ENCODE measurements around the gene DOCK7. TPM values are rescaled to one million over a fixed set of nuclear protein-coding genes. Genes with fewer than 3 reads are reported as not detected.

The DOCK7 gene
- total and polyA plus RNA-seq, 4 donors: 5.6 to 35.1 (median 21.7) TPM

DNA sequence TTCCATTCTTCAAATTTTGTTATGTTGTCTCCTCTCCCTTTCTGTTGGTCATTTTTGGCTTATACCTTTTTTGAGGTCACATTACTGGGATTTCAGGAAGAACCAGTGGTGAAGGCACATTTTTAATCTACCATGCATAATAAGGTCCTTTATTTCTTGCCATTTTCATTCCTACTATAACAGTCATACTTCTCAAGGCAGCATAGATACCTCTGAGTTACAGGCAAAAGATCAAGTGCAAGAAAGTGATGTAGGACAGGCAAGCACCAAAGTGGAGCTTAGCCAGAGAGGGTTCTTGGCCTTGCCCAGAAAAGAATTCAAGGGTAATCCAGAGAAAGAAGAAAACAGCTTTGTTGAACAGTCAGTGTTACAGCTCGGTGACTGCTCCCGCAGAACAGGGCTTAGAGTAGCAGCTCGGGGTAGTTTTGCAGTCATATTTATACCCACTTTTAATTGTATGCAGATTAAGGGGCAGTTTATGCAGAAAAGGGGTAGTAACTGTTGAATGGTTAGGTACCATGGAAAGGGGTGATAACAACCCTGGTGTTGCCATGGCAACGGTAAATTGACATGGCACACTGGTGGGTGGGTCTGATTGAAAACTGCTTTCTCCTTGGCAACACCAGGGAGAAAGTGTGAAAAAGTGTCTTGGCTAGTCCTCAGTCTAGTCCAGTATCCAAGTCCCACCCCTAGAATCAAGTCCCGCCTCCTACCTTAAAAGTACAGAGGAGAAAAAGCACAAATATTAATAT, 39.6 kb upstream of the DOCK7 start:
- WGBS: 97% methylated on average over 5 of the region's 5 CpGs
- no peak overlapping the region for H3K4me3 ChIP-seq (ENCODE audit: low read depth in 1 of 3, low read length in 3 of 3)
- TF ChIP-seq GABPA (IDR thresholded peaks at IDR 0.05 in 1 of 2, conservative IDR thresholded peaks at IDR 0.05 in 1 of 2) (no peak), NR2F2 (IDR thresholded peaks at IDR 0.05) (no peak), FOXA1 (IDR thresholded peaks at IDR 0.05) (no peak), HNF4A (conservative IDR thresholded peaks at IDR 0.05) (no peak), HNF4G (IDR thresholded peaks at IDR 0.05) (no peak)
- TF ChIP-seq, protein P1, sequence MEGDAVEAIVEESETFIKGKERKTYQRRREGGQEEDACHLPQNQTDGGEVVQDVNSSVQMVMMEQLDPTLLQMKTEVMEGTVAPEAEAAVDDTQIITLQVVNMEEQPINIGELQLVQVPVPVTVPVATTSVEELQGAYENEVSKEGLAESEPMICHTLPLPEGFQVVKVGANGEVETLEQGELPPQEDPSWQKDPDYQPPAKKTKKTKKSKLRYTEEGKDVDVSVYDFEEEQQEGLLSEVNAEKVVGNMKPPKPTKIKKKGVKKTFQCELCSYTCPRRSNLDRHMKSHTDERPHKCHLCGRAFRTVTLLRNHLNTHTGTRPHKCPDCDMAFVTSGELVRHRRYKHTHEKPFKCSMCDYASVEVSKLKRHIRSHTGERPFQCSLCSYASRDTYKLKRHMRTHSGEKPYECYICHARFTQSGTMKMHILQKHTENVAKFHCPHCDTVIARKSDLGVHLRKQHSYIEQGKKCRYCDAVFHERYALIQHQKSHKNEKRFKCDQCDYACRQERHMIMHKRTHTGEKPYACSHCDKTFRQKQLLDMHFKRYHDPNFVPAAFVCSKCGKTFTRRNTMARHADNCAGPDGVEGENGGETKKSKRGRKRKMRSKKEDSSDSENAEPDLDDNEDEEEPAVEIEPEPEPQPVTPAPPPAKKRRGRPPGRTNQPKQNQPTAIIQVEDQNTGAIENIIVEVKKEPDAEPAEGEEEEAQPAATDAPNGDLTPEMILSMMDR (IDR thresholded peaks at IDR 0.05; ENCODE audit: low read depth, low read length, missing input control): no peak

DNA sequence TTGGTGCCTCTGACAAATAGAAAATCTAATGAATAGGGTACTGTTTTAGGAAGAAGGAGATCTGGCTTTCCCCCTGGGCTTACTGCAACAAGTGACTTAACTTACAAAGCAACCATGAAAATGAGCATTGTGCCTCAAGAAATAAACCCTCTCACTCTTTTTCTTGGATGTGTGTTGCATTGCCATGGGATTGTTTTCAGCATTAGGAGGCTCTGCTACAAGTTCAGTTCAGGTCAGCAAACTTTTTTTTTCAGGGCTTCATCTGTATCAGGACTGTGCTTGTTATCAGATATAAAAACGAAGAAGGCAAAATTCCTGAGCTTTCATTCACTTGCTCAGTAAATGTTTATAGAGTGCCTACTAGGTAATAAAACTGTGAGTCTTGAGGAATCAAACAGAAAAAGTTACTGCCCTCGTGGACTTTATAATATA, 37.8 kb upstream of the DOCK7 start:
- no peak overlapping the region for H3K27ac ChIP-seq (ENCODE audit: low read depth in 1 of 2, low read length in 2 of 2)
- H3K36me3 ChIP-seq (ENCODE audit: control insufficient read depth in 4 of 4, insufficient read depth in 3 of 4, low read depth in 1 of 4, low read length in 3 of 4): no peaks in the 10 kb centered on the region
- no peak overlapping the region for H3K4me3 ChIP-seq (ENCODE audit: low read depth in 1 of 3, low read length in 3 of 3)
- TF ChIP-seq HNF4A (conservative IDR thresholded peaks at IDR 0.05) (no peak), RXRA (IDR thresholded peaks at IDR 0.05) (no peak), YY1 (IDR thresholded peaks at IDR 0.05) (no peak), EGR1 (IDR thresholded peaks at IDR 0.05; ENCODE audit: low read depth in 2 of 2) (no peak), SP1 (IDR thresholded peaks at IDR 0.05) (no peak), FOXA2 (IDR thresholded peaks at IDR 0.05) (no peak), NR2F2 (IDR thresholded peaks at IDR 0.05) (no peak), RAD21 (IDR thresholded peaks at IDR 0.05) (no peak), FOXA1 (IDR thresholded peaks at IDR 0.05) (no peak), GABPA (IDR thresholded peaks at IDR 0.05 in 1 of 2, conservative IDR thresholded peaks at IDR 0.05 in 1 of 2) (no peak), JUND (IDR thresholded peaks at IDR 0.05) (no peak)
- TF ChIP-seq, protein P2, sequence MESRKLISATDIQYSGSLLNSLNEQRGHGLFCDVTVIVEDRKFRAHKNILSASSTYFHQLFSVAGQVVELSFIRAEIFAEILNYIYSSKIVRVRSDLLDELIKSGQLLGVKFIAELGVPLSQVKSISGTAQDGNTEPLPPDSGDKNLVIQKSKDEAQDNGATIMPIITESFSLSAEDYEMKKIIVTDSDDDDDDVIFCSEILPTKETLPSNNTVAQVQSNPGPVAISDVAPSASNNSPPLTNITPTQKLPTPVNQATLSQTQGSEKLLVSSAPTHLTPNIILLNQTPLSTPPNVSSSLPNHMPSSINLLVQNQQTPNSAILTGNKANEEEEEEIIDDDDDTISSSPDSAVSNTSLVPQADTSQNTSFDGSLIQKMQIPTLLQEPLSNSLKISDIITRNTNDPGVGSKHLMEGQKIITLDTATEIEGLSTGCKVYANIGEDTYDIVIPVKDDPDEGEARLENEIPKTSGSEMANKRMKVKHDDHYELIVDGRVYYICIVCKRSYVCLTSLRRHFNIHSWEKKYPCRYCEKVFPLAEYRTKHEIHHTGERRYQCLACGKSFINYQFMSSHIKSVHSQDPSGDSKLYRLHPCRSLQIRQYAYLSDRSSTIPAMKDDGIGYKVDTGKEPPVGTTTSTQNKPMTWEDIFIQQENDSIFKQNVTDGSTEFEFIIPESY (IDR thresholded peaks at IDR 0.05): no peak
- TF ChIP-seq, protein P1 (IDR thresholded peaks at IDR 0.05; ENCODE audit: low read depth, low read length, missing input control): no peak
- TF ChIP-seq, protein P3, sequence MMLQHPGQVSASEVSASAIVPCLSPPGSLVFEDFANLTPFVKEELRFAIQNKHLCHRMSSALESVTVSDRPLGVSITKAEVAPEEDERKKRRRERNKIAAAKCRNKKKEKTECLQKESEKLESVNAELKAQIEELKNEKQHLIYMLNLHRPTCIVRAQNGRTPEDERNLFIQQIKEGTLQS (IDR thresholded peaks at IDR 0.05): no peak
- WGBS: 37% methylated on average over 2 of the region's 2 CpGs
- H3K4me1 ChIP-seq (ENCODE audit: control insufficient read depth in 4 of 4, insufficient read depth in 4 of 4, low read length in 3 of 4): peaks cover 0 to 3% (median 1%) of the 10 kb centered on the region in 4 donors
- no peak for DNase-seq (ENCODE audit: low spot score)
- no peak overlapping the region for H3K9ac ChIP-seq (ENCODE audit: low read depth in 1 of 2, low read length in 2 of 2)
- no peaks in the 10 kb centered on the region for H3K27me3 ChIP-seq (ENCODE audit: control insufficient read depth in 4 of 4, insufficient read depth in 4 of 4, low read length in 3 of 4)
- no peaks in the 10 kb centered on the region for H3K9me3 ChIP-seq (ENCODE audit: control insufficient read depth in 4 of 4, low read length in 3 of 4)

More for the DNA sequence above, 39.6 kb upstream of the DOCK7 start:
- no peak for DNase-seq (ENCODE audit: low spot score)
- H3K9me3 ChIP-seq (ENCODE audit: control insufficient read depth in 4 of 4, low read length in 3 of 4): no peaks in the 10 kb centered on the region
- no peaks in the 10 kb centered on the region for H3K36me3 ChIP-seq (ENCODE audit: control insufficient read depth in 4 of 4, insufficient read depth in 3 of 4, low read depth in 1 of 4, low read length in 3 of 4)
- H3K27me3 ChIP-seq (ENCODE audit: control insufficient read depth in 4 of 4, insufficient read depth in 4 of 4, low read length in 3 of 4): no peaks in the 10 kb centered on the region
- peaks cover 2 to 5% (median 3%) of the 10 kb centered on the region in 4 donors for H3K4me1 ChIP-seq (ENCODE audit: control insufficient read depth in 4 of 4, insufficient read depth in 4 of 4, low read length in 3 of 4)
- no peak overlapping the region for H3K9ac ChIP-seq (ENCODE audit: low read depth in 1 of 2, low read length in 2 of 2)
- no peak overlapping the region for H3K27ac ChIP-seq (ENCODE audit: low read depth in 1 of 2, low read length in 2 of 2)

All from liver (tissue), 9 donors.